22Rv1 (cell line): ENCODE data around the gene F11.

ENCODE experiments used
- H3K27ac ChIP-seq: fragments of 450-650 bp; 2 replicates; pipeline ENCODE4 v1.5.1; 2017
- ZFX ChIP-seq: fragments of 450-650 bp; IDR thresholded peaks from 2 replicates; pipeline ENCODE4 v1.6.1; 2017; ENCODE audit warnings: antibody characterized with exemption, borderline replicate concordance
- TF ChIP-seq, protein P1 (sequence below): fragments of 450-650 bp; IDR thresholded peaks from 2 replicates; pipeline ENCODE4 v1.5.1; 2017; ENCODE audit warnings: mild to moderate bottlenecking

Gene F11

DNA sequence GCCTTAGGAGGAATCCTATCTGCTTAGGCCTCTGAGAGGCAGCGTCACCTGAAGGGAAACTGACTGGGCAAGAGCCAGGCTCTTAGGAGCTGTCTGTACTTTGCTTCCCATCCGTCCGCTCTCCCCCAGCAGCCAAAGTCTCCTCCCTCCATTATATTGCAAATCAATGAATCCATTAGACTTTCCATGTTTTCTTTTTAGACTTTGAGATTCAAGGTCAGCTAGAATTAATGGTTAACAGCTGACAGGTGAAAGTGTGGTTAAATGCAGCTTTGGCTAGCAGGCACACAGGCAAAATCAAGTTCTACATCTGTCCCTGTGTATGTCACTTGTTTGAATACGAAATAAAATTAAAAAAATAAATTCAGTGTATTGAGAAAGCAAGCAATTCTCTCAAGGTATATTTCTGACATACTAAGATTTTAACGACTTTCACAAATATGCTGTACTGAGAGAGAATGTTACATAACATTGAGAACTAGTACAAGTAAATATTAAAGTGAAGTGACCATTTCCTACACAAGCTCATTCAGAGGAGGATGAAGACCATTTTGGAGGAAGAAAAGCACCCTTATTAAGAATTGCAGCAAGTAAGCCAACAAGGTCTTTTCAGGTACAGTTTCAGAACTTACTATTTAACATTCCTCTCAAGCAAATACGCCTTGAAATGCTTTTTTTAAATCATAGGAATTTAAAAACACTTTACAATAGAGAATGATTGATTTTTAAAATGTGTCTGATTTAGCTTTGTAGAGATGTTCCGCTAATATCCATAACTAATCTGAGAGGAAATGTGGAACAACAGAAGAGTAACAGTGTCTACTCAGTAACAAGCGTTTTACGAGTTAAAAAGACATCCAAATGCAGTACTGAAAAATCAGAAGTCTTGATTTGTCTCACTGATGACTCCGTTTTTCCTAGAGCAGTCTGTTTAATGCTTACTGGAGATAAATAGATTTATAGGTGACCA is at the start of gene F11:
Gene F11, plus strand, starts transcription at position 507 of the 970 bp plus-strand sequence. CDS start 948 bp downstream, outside the sequence.
- no peak within 1 kb of the TSS for H3K27ac ChIP-seq
- TF ChIP-seq ZFX, result no peak
- TF ChIP-seq, protein P1, sequence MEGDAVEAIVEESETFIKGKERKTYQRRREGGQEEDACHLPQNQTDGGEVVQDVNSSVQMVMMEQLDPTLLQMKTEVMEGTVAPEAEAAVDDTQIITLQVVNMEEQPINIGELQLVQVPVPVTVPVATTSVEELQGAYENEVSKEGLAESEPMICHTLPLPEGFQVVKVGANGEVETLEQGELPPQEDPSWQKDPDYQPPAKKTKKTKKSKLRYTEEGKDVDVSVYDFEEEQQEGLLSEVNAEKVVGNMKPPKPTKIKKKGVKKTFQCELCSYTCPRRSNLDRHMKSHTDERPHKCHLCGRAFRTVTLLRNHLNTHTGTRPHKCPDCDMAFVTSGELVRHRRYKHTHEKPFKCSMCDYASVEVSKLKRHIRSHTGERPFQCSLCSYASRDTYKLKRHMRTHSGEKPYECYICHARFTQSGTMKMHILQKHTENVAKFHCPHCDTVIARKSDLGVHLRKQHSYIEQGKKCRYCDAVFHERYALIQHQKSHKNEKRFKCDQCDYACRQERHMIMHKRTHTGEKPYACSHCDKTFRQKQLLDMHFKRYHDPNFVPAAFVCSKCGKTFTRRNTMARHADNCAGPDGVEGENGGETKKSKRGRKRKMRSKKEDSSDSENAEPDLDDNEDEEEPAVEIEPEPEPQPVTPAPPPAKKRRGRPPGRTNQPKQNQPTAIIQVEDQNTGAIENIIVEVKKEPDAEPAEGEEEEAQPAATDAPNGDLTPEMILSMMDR, result no peak

DNA sequence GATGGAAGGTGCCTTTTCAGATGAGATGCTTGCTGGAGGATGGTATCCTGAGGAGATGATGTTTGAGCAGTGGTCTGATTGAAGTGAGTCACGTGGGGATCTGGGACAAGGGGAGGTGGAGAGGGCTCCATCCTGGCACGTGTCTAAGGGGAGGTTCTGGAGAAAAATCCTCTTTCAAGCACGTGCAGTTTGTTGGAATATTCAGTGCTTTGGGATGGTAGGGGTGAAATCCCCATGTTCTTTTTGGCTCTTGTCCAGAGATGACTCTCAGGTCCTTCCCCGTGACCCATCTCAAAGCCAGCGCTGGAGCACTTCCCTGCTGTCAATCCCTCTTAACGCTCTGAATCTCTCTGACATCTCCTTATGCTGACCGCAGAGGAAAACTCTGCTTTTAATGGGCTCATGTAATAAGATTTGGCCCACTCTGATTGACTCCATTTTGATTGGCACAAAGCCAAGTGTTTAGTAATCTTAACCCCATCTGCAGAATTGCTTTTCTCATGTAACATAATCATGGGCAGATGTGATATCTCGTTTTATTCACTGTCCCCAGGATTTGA is 49.4 kb upstream of the F11 start:
- H3K27ac ChIP-seq, result no peak overlapping the region
- TF ChIP-seq ZFX, result no peak
- TF ChIP-seq, protein P1, result no peak

DNA sequence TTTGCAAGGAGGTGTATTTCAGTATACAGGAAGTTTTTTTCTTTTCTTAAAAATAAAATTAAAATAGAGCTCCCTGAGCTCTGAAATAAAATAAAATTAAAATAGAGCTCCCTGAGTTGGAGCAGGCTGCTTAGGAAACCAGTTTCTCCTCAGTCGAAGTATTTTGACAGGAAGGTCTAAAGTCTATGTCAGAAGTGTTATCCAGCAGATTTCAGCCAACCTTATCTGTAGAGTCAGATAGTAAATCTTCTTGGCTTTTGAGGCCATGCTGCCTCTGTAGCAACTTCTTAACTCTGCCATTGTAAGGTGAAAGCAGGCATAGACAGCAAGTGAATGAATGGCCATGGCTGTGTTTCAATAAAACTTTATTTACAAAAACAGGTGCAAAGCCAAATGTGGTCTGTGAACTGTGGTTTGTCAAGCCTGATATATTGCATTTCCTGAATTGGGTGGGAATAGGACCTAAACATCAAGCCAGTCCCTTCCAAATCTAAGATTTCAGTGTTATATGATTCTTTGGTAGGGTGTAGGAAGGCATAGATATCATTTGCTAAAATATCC is 48.2 kb upstream of the F11 start:
- no peak for TF ChIP-seq ZFX
- TF ChIP-seq, protein P1, result peak; percentile 6; the same call in 1 of the 2 replicates

DNA sequence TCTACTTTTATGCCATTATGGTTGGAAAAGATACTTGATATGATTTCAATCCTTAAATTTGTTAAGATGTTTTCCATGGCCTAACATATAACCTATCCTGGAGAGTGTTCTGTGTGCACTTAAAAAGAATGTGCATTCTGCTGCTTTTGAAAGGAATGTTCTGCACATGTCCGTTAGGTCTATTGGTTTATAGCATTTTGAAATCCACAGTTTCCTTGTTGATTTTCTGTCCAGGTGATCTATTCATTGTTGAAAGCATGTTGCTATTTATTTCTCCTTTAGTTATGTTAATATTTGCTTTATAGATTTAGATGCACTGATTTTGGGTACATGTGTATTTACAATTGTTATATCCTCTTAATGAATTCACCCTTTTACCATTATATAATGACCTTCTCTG is 44.4 kb upstream of the F11 start:
- no peak for TF ChIP-seq ZFX
- TF ChIP-seq, protein P1, result no peak
- no peak overlapping the region for H3K27ac ChIP-seq

More for the DNA sequence above, 48.2 kb upstream of the F11 start:
- no peak overlapping the region for H3K27ac ChIP-seq

DNA sequence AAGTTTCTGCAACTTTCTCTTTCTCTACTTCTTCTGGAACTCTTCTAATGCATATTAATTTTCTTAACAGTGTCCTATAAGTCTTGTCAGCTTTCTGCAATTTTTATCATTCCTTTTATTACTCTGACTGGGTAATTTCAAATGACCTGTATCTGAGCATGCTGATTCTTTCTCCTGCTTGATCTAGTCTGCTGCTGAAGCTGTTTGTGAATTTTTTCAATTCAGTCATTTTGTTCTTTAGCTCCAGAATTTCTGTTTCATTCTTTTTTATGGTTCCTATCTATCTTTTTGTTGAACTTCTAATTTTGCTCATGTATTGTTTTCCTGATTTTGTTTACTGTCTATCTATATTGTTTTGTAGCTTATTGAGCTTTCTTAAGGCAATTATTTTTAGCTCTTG is 40.1 kb upstream of the F11 start:
- H3K27ac ChIP-seq, result no peak overlapping the region
- TF ChIP-seq, protein P1, result no peak
- no peak for TF ChIP-seq ZFX

GRCh38 chr4:186226521-186227189 is 39.3 kb upstream of the F11 start:
- TF ChIP-seq ZFX, result no peak
- TF ChIP-seq, protein P1, result no peak
- H3K27ac ChIP-seq, result no peak overlapping the region
